Transverse colon (tissue), 4 donors: Measurements from ENCODE around the gene OTUB2. TPM values are rescaled to one million over a fixed set of nuclear protein-coding genes. Genes with fewer than 3 reads are reported as not detected.

ENCODE experiments used
- DNase-seq: peaks from one replicate; pipeline ENCODE4 v3.0.0-alpha.2; 2019
- H3K27ac ChIP-seq, 4 donors: fragments of 200-600 bp; sonication (generic); 2 replicates each; pipeline ENCODE4 v1.5.1; 2016 to 2018; ENCODE audit warnings: inconsistent platforms in 4 of 4
- H3K27me3 ChIP-seq: fragments of 200-600 bp; sonication (generic); 2 replicates; pipeline ENCODE4 v1.5.1; 2017; ENCODE audit warnings: inconsistent platforms
- H3K36me3 ChIP-seq, 4 donors: fragments of 200-600 bp; sonication (generic); 2 replicates each; pipeline ENCODE4 v1.5.1; 2017 to 2019; ENCODE audit warnings: inconsistent platforms in 4 of 4
- H3K4me1 ChIP-seq, 4 donors: fragments of 200-600 bp; sonication (generic); 2 replicates each; pipeline ENCODE4 v1.5.1; 2017 to 2020; ENCODE audit warnings: inconsistent platforms in 4 of 4
- H3K4me3 ChIP-seq, 4 donors: fragments of 200-600 bp; sonication (generic); 1 replicate in 1 of 4; 2 replicates in 3 of 4; pipeline versions ENCODE4 v1.5.1 to v1.6.1; 2017 to 2019; ENCODE audit warnings: inconsistent platforms in 4 of 4
- H3K9me3 ChIP-seq, 2 donors: fragments of 200-600 bp; sonication (generic); 2 replicates each; pipeline ENCODE4 v1.5.1; 2017 to 2019; ENCODE audit warnings: inconsistent platforms in 2 of 2
- CTCF ChIP-seq, 5 experiments: fragments of 200-600 bp in 3 of 5; fragments of 450-650 bp in 2 of 5; sonication (generic) in 3 of 5; IDR thresholded peaks; 1 replicate in 2 of 5; 2 replicates in 3 of 5; pipeline ENCODE4 v1.5.1; 2016 to 2017; ENCODE audit warnings: antibody characterized with exemption in 5 of 5, inconsistent platforms in 3 of 5, mild to moderate bottlenecking in 2 of 5, moderate library complexity in 1 of 5
- EP300 ChIP-seq: sonication (generic); formaldehyde crosslinking; IDR thresholded peaks from one replicate; pipeline ENCODE4 v1.6.1; 2017; ENCODE audit warnings: antibody characterized with exemption, low read depth
- POLR2A ChIP-seq: fragments of 450-650 bp; IDR thresholded peaks from one replicate; pipeline ENCODE4 v1.6.1; 2016; ENCODE audit warnings: antibody characterized with exemption, mild to moderate bottlenecking, moderate library complexity
- POLR2AphosphoS5 ChIP-seq, 3 donors: sonication (generic); formaldehyde crosslinking; IDR thresholded peaks; one replicate each; pipeline ENCODE4 v1.6.1; 2016; ENCODE audit warnings: antibody characterized with exemption in 3 of 3
- WGBS, 2 donors: methylation state at CpG; one replicate each; pipeline ENCODE4 v1.1.5; 2018; ENCODE audit warnings: low coverage in 1 of 2; 5-methylcytosine and 5-hydroxymethylcytosine counted together
- in situ Hi-C, 4 donors: fragments of 200-750 bp; cut with MboI; loops; one replicate each; pipeline versions ENCODE4 v1.15.0 to v1.15.1; 2017; ENCODE audit warnings: low sequenced_read_pairs in 3 of 4, low pct_ligation_motif_present in 1 of 4, low pct_unique_long_range_greater_than_20kb in 1 of 4
- intact Hi-C: fragments of 100-400 bp; cut with DNase I; formaldehyde crosslinking; loops from one replicate; pipeline ENCODE4 v1.15.1; 2023; ENCODE audit warnings: low total_unique reads
- total RNA-seq, 4 donors: library from RNA; depleted of rRNA; stranded (reverse); fragments of >200 nt; gene quantifications; one replicate each; pipeline ENCODE4 v1.1.0, GENCODE V29; 2016

The OTUB2 gene
- total RNA-seq, 4 donors from 2014 or later, result 2.6 to 2.7 TPM; not detected in 2

- in situ Hi-C loops, result no loop called here
These were observed 23.5 kb downstream of the OTUB2 start for GRCh38 chr14:94049625-94050023.

DNA sequence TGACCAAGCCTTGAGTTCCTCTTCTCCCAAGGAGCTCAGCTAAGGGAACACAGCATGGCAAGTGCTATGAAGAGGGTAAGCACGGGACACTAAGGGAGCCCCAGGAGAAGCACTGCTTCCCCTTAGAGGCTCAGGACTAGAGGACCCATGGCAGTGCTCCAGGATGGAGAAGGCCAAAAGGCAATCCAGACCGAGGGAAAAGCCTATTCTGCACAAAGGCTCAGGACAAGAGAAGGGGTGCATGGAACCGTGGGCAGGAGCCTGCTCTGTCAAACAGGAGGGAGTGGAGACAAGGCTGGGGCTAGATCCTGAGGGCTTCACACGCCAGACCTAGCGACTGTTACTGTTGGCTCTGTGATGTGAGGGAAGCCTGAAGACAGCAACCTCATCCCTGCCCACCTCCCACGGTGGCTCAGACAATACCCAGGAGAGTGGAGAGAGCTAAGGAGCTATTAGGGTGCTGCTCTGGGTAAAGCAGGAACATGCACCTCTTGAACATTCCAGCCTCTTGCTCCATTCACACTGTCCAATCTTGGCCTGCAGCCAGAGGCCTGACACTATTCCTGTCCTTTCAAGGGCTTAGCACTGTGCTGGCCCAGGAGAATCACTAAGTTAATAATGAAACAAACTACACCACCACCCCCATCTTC is 24.2 kb downstream of the OTUB2 start:
- no peak overlapping the region for H3K4me3 ChIP-seq
- H3K27ac ChIP-seq, result no peak overlapping the region
- H3K27me3 ChIP-seq, result no peaks in the 10 kb centered on the region
- in situ Hi-C loops (no loop called here), intact Hi-C loops (no loop called here)
- TF ChIP-seq POLR2A (no peak), POLR2AphosphoS5 (IDR thresholded peaks at IDR 0.05) (no peak), EP300 (no peak), CTCF (IDR thresholded peaks at IDR 0.05) (no peak)
- H3K4me1 ChIP-seq, result peaks cover 0 to 7% (median 0%) of the 10 kb centered on the region in 4 donors
- H3K9me3 ChIP-seq, result no peaks in the 10 kb centered on the region
- peaks cover 0 to 55% (median 21%) of the 10 kb centered on the region in 4 donors for H3K36me3 ChIP-seq
- DNase-seq, result no peak
- WGBS, 2 donors, result 92% methylated on average over 6 of the region's 6 CpGs; no CpG with 5 or more reads in 1 of the 2 donors

More at GRCh38 chr14:94049625-94050023, 23.5 kb downstream of the OTUB2 start:
- Histone ChIP-seq H3K36me3 (peaks cover 0 to 48% (median 21%) of the 10 kb centered on the region in 4 donors), H3K4me3 (no peak overlapping the region), H3K9me3 (no peaks in the 10 kb centered on the region), H3K27me3 (no peaks in the 10 kb centered on the region), H3K27ac (no peak overlapping the region), H3K4me1 (peaks cover 0 to 7% (median 0%) of the 10 kb centered on the region in 4 donors)
- intact Hi-C loops, result no loop called here
- 100% methylated on average over 1 to 2 of the region's 2 CpGs for WGBS, 2 donors
- TF ChIP-seq POLR2AphosphoS5 (IDR thresholded peaks at IDR 0.05), result no peak
- DNase-seq, result no peak

DNA sequence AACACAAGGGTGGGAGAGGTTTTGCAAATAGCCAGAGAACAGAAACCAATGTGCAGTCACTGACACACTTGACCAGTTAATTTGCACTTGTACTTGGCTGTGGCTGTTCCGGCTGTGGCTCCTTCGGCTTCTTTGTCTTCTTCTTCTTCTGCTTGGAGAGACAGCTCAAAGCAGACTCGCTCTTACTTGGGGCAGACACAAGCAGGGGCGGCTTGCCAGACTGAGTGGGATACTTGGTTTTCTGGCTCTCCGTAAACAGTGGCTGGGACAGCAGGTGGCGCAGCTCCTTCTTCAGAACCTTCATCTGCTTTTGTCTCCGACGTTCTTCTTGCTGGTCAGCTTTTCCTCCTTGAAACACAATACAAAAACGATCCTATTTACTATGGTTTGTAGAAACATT is 25.0 kb downstream of the OTUB2 start:
- H3K4me1 ChIP-seq, result peaks cover 0 to 7% (median 0%) of the 10 kb centered on the region in 4 donors
- H3K27ac ChIP-seq, result no peak overlapping the region
- peak; percentile 56 for DNase-seq
- peaks cover 0 to 61% (median 22%) of the 10 kb centered on the region in 4 donors for H3K36me3 ChIP-seq
- intact Hi-C loops (no loop called here), in situ Hi-C loops (no loop called here)
- 0 to 54% methylated on average over 3 to 9 of the region's 9 CpGs for WGBS, 2 donors
- no peaks in the 10 kb centered on the region for H3K27me3 ChIP-seq
- H3K4me3 ChIP-seq, result no peak overlapping the region
- no peaks in the 10 kb centered on the region for H3K9me3 ChIP-seq
- TF ChIP-seq POLR2AphosphoS5 (IDR thresholded peaks at IDR 0.05), result no peak
- no peak for TF ChIP-seq EP300
- TF ChIP-seq CTCF (IDR thresholded peaks at IDR 0.05), result peak; percentile 33 to 50 (median 42)
- TF ChIP-seq POLR2A, result no peak

- intact Hi-C loops, result no loop called here
- peaks cover 0 to 7% (median 0%) of the 10 kb centered on the region in 4 donors for H3K4me1 ChIP-seq
- no peak overlapping the region for H3K27ac ChIP-seq
- H3K27me3 ChIP-seq, result no peaks in the 10 kb centered on the region
- no peak for DNase-seq
- 75% methylated on average over 3 of the region's 3 CpGs; no CpG with 5 or more reads in 1 of the 2 donors for whole genome bisulfite sequencing, 2 donors
- no peak overlapping the region for H3K4me3 ChIP-seq
- no peaks in the 10 kb centered on the region for H3K9me3 ChIP-seq
- in situ Hi-C loops, result no loop called here
- H3K36me3 ChIP-seq, result peaks cover 0 to 67% (median 22%) of the 10 kb centered on the region in 4 donors
- TF ChIP-seq POLR2AphosphoS5 (IDR thresholded peaks at IDR 0.05), result no peak
- no peak for TF ChIP-seq POLR2A
These were observed 25.6 kb downstream of the OTUB2 start for GRCh38 chr14:94051779-94052178.

DNA sequence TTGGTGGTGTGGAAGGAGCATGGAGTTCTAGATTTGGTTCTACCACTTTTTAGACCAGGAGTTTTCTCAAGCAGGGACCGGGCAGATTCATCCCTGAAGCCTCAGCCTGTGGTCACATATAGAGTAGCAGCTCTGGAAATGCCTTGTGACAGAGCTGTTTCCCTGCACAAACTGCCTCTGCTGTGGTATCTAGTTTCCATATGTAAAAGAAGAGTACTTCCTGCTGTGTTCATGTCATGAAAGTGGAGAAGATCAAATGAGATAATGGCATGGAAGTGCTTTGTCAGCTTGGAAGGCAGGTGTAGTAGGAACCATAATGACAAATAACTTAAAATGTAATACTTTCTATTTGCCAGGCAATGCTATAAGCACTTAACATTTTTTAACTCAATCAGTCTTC is 26.1 kb downstream of the OTUB2 start:
- WGBS, 2 donors, result 85% methylated on average over 1 of the region's 1 CpG; no CpG with 5 or more reads in 1 of the 2 donors
- Histone ChIP-seq H3K9me3 (no peaks in the 10 kb centered on the region), H3K27ac (no peak overlapping the region), H3K4me3 (no peak overlapping the region), H3K36me3 (peaks cover 0 to 67% (median 20%) of the 10 kb centered on the region in 4 donors), H3K27me3 (no peaks in the 10 kb centered on the region), H3K4me1 (peaks cover 0 to 7% (median 1%) of the 10 kb centered on the region in 4 donors)
- in situ Hi-C loops, result no loop called here
- no peak for DNase-seq
- no peak for TF ChIP-seq POLR2A
- intact Hi-C loops, result no loop called here
